NOMO-1 (cell line): ENCODE measurements around the gene ACVR1.

ENCODE experiments used
- DNase-seq, 2 experiments: peaks; one replicate each; lab custom pipeline; 2025; ENCODE audit not compliant: unreplicated experiment in 2 of 2; lab: John Stamatoyannopoulos, UW

Gene ACVR1

GRCh38 chr2:157857881-157858280 lies 18.2 kb downstream of the ACVR1 start:
- no peak for DNase-seq

- DNase-seq = no peak
Observed at GRCh38 chr2:157856187-157856515, 20.0 kb downstream of the ACVR1 start.

GRCh38 chr2:157853820-157854219 lies 22.3 kb downstream of the ACVR1 start:
- DNase-seq = no peak

- DNase-seq = no peak
Observed at GRCh38 chr2:157853211-157853610, 22.9 kb downstream of the ACVR1 start.

- no peak for DNase-seq
Observed at GRCh38 chr2:157849591-157849990, 26.5 kb downstream of the ACVR1 start.

GRCh38 chr2:157848213-157848612 lies 27.9 kb downstream of the ACVR1 start:
- DNase-seq = no peak

- no peak for DNase-seq
Observed at GRCh38 chr2:157845081-157845480, 31.0 kb downstream of the ACVR1 start.

GRCh38 chr2:157843935-157844334 lies 32.2 kb downstream of the ACVR1 start:
- DNase-seq = no peak

GRCh38 chr2:157843081-157843480 lies 33.0 kb downstream of the ACVR1 start:
- DNase-seq = no peak

GRCh38 chr2:157842106-157842879 lies 33.8 kb downstream of the ACVR1 start:
- DNase-seq = peak in 1 of 2 experiments; percentile 9

- no peak for DNase-seq
Observed at GRCh38 chr2:157841485-157841884, 34.6 kb downstream of the ACVR1 start.

- DNase-seq = no peak
Observed at GRCh38 chr2:157840568-157841156, 35.5 kb downstream of the ACVR1 start.

GRCh38 chr2:157839822-157840221 lies 36.3 kb downstream of the ACVR1 start:
- no peak for DNase-seq

- DNase-seq = no peak
Observed at GRCh38 chr2:157839162-157839801, 36.8 kb downstream of the ACVR1 start.

- DNase-seq = peak; percentile 64 to 92
Observed at GRCh38 chr2:157838442-157839161, 37.5 kb downstream of the ACVR1 start.

- no peak for DNase-seq
Observed at GRCh38 chr2:157837851-157838441, 38.2 kb downstream of the ACVR1 start.

- DNase-seq = no peak
Observed at GRCh38 chr2:157836531-157836930, 39.6 kb downstream of the ACVR1 start.

- no peak for DNase-seq
Observed at GRCh38 chr2:157835425-157835824, 40.7 kb downstream of the ACVR1 start.

GRCh38 chr2:157835006-157835405 lies 41.1 kb downstream of the ACVR1 start:
- DNase-seq = no peak

- no peak for DNase-seq
Observed at GRCh38 chr2:157833721-157834120, 42.4 kb downstream of the ACVR1 start.
